DND-41 (cell line): Measurements from ENCODE around the gene CHD1L.

ENCODE experiments used
- ATAC-seq: fragments of 200-7000 bp; cut with Tn5 transposase; 3 replicates; pipeline ENCODE4 v1.9.1; 2021; ENCODE audit warnings: low read depth; ENCODE audit not compliant: insufficient read depth
- DNase-seq: peaks from one replicate; pipeline ENCODE4 v3.0.0-alpha.2; 2020
- H2AFZ ChIP-seq: 2 replicates; pipeline ENCODE4 v1.6.0; 2012; ENCODE audit warnings: low read depth, low read length
- H3K27ac ChIP-seq: 2 replicates; pipeline ENCODE4 v1.5.1; 2012; ENCODE audit warnings: low read length, inconsistent platforms
- H3K27me3 ChIP-seq: fragments of 200-600 bp; sonication (generic); 2 replicates; pipeline ENCODE4 v1.6.0; 2012; ENCODE audit warnings: low read length, mild to moderate bottlenecking, inconsistent platforms; ENCODE audit not compliant: insufficient read depth, poor library complexity
- H3K36me3 ChIP-seq: 2 replicates; pipeline ENCODE4 v1.5.1; 2012; ENCODE audit warnings: low read length, inconsistent platforms; ENCODE audit not compliant: insufficient read depth
- H3K4me1 ChIP-seq: 2 replicates; pipeline ENCODE4 v1.5.1; 2012; ENCODE audit warnings: mild to moderate bottlenecking, low read length; ENCODE audit not compliant: insufficient read depth
- H3K4me2 ChIP-seq: 2 replicates; pipeline ENCODE4 v1.6.0; 2012; ENCODE audit warnings: mild to moderate bottlenecking, moderate library complexity, low read length, inconsistent platforms; ENCODE audit not compliant: insufficient read depth
- H3K4me3 ChIP-seq, 2 experiments: fragments of 200-600 bp in 1 of 2; shearing (Covaris generic) in 1 of 2; 2 replicates each; pipeline ENCODE4 v1.5.1; 2012 to 2016; ENCODE audit warnings: inconsistent platforms in 2 of 2, low read length in 2 of 2, mild to moderate bottlenecking in 2 of 2, low read depth in 1 of 2, moderate library complexity in 1 of 2
- H3K79me2 ChIP-seq: 2 replicates; pipeline ENCODE4 v1.6.0; 2012; ENCODE audit warnings: low read length, inconsistent platforms; ENCODE audit not compliant: insufficient read depth
- H3K9ac ChIP-seq: 2 replicates; pipeline ENCODE4 v1.6.0; 2012; ENCODE audit warnings: low read depth, mild to moderate bottlenecking, inconsistent platforms, low read length, moderate library complexity
- H3K9me3 ChIP-seq: 2 replicates; pipeline ENCODE4 v1.5.1; 2012; ENCODE audit warnings: low read length, moderate library complexity, mild to moderate bottlenecking, inconsistent platforms; ENCODE audit not compliant: insufficient read depth, severe bottlenecking
- H4K20me1 ChIP-seq: 2 replicates; pipeline ENCODE4 v1.6.0; 2012; ENCODE audit warnings: low read length; ENCODE audit not compliant: insufficient read depth
- EZH2 ChIP-seq: IDR thresholded peaks from 3 replicates; pipeline ENCODE4 v1.6.1; 2012; ENCODE audit warnings: borderline replicate concordance, low read depth, mild to moderate bottlenecking, moderate library complexity, low read length, inconsistent platforms; ENCODE audit not compliant: severe bottlenecking
- TF ChIP-seq, protein P1 (sequence below): IDR thresholded peaks from 2 replicates; pipeline ENCODE4 v1.5.1; 2012; ENCODE audit warnings: borderline replicate concordance, low read length, moderate library complexity, mild to moderate bottlenecking; ENCODE audit not compliant: poor library complexity, severe bottlenecking; ENCODE audit errors: extremely low read depth

The CHD1L gene

DNA sequence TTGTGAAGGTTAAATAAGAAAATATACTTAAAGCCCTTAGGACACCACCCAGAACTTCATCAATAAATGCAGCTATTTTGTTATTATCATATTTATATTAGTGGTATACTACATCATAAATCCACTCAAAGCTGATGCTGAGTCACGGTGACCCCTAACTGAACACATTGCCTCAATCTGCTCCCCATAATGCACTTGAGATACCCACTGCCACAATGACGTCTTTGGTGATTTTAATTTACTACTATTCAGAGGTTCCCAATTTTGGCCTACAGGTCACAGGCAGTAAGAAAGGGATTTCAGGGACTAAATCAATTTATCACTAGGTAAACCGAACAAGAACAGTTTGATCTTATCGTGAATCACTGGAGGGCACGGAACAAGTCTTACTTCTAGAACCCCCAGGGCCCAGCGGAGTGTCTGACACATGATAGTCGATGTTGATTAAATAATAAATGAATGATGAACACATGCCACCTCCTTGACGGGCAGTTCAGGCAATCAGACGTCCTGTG is 493 bp upstream of the CHD1L start:
- peaks cover 34% of the 10 kb centered on the region for H4K20me1 ChIP-seq
- no peaks in the 10 kb centered on the region for H3K27me3 ChIP-seq
- peak overlapping the region; percentile 79 for H2AFZ ChIP-seq
- H3K9me3 ChIP-seq = peaks cover 4% of the 10 kb centered on the region
- TF ChIP-seq, protein P1, sequence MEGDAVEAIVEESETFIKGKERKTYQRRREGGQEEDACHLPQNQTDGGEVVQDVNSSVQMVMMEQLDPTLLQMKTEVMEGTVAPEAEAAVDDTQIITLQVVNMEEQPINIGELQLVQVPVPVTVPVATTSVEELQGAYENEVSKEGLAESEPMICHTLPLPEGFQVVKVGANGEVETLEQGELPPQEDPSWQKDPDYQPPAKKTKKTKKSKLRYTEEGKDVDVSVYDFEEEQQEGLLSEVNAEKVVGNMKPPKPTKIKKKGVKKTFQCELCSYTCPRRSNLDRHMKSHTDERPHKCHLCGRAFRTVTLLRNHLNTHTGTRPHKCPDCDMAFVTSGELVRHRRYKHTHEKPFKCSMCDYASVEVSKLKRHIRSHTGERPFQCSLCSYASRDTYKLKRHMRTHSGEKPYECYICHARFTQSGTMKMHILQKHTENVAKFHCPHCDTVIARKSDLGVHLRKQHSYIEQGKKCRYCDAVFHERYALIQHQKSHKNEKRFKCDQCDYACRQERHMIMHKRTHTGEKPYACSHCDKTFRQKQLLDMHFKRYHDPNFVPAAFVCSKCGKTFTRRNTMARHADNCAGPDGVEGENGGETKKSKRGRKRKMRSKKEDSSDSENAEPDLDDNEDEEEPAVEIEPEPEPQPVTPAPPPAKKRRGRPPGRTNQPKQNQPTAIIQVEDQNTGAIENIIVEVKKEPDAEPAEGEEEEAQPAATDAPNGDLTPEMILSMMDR = no peak
- TF ChIP-seq EZH2 = no peak
- H3K4me3 ChIP-seq = peak overlapping the region; percentile 80 to 85; a peak in 3 of 4 replicates
- H3K36me3 ChIP-seq = peaks cover 17% of the 10 kb centered on the region
- DNase-seq (no peak), ATAC-seq (no peak)
- H3K79me2 ChIP-seq = peaks cover 45% of the 10 kb centered on the region
- peaks cover 43% of the 10 kb centered on the region for H3K4me1 ChIP-seq
- peak overlapping the region; percentile 99 for H3K9ac ChIP-seq
- peak overlapping the region; percentile 87 for H3K4me2 ChIP-seq
- H3K27ac ChIP-seq = peak overlapping the region; percentile 84

DNA sequence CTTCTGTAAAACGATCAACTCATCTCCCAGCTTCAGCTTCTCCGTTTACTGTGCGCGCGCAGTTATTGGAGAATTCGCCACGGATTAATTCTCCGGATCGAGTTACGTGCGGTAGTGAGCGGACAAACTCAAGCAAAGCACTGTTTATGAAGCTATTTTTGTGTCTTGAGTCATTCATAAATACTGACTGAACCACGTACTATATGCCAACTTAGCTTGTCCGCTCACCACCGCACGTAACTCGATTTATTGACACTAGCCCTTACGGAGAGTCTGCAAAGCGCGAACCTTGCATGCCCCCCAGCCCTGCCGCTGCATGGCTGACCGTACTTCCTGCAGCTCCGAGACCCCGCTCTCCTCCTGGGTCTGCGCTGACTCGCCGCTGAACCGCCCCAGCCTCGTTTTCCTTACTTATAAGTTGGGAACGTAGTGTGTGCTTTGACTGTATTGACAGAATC is 773 bp downstream of the CHD1L start:
- peak; percentile 46 for ATAC-seq
- Histone ChIP-seq H3K4me3 (peak overlapping the region; percentile 80 to 85), H3K79me2 (peaks cover 57% of the 10 kb centered on the region), H3K9me3 (no peaks in the 10 kb centered on the region), H3K9ac (peak overlapping the region; percentile 99), H3K4me2 (peak overlapping the region; percentile 87), H3K27ac (peak overlapping the region; percentile 80), H3K36me3 (peaks cover 17% of the 10 kb centered on the region), H3K27me3 (no peaks in the 10 kb centered on the region), H2AFZ (peak overlapping the region; percentile 88), H3K4me1 (peaks cover 53% of the 10 kb centered on the region), H4K20me1 (peaks cover 44% of the 10 kb centered on the region)
- DNase-seq = peak; percentile 55
- TF ChIP-seq EZH2 = no peak
- TF ChIP-seq, protein P1 = no peak

DNA sequence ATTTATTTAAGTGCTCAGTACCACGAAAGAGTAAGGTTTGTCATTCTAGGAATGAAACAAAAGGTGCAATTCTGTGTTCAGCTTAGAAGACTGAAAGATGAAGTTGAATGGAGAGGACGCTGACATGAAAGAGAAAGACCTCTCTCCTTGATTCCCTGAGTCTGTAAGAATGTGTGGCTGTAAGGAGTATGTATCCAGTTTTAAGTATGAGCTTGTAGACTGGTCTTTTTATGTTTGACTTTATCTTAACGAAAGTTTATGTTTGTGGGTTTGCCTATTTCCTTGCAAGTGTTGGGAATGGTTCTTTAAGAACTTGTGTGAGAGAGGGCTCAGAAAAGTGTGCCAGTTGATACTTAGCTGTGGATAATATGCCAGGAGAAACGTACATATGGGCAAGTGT is 1.4 kb downstream of the CHD1L start:
- ATAC-seq = no peak
- peaks cover 53% of the 10 kb centered on the region for H3K4me1 ChIP-seq

More for the DNA sequence above, 1.4 kb downstream of the CHD1L start:
- H3K79me2 ChIP-seq = peaks cover 63% of the 10 kb centered on the region
- no peak for DNase-seq
- peak overlapping the region; percentile 99 for H3K9ac ChIP-seq
- peak overlapping the region; percentile 80 to 85 for H3K4me3 ChIP-seq
- TF ChIP-seq, protein P1 = no peak
- TF ChIP-seq EZH2 = no peak
- no peaks in the 10 kb centered on the region for H3K9me3 ChIP-seq
- peak overlapping the region; percentile 87 for H3K4me2 ChIP-seq
- peaks cover 44% of the 10 kb centered on the region for H4K20me1 ChIP-seq
- no peaks in the 10 kb centered on the region for H3K27me3 ChIP-seq
- peak overlapping the region; percentile 80 for H3K27ac ChIP-seq
- H3K36me3 ChIP-seq = peaks cover 17% of the 10 kb centered on the region
- peak overlapping the region; percentile 88; the same call in 1 of the 2 replicates for H2AFZ ChIP-seq
